Thoracic aorta (tissue), 2 donors: ENCODE data around the gene FAM120B. TPM values are rescaled to one million over a fixed set of nuclear protein-coding genes. Genes with fewer than 3 reads are reported as not detected.

Experiments
- ATAC-seq: fragments of 150-250 bp; one replicate; pipeline ENCODE4 v1.8.0; 2017; ENCODE audit warnings: low read depth; ENCODE audit not compliant: insufficient number of reproducible peaks, low FRiP score
- DNase-seq: peaks from one replicate; pipeline ENCODE4 v3.0.0-alpha.2; 2020; ENCODE audit warnings: low spot score
- H3K27ac ChIP-seq, 2 donors: fragments of 200-600 bp; sonication (generic); 1 replicate in 1 of 2; 2 replicates in 1 of 2; pipeline ENCODE4 v1.5.1; 2016; ENCODE audit warnings: mild to moderate bottlenecking in 2 of 2, moderate library complexity in 2 of 2
- H3K27me3 ChIP-seq: fragments of 200-600 bp; sonication (generic); replicated peaks from 2 replicates; pipeline ENCODE4 v1.6.0; 2016; ENCODE audit warnings: mild to moderate bottlenecking; ENCODE audit not compliant: insufficient read depth
- H3K36me3 ChIP-seq: fragments of 200-600 bp; sonication (generic); one replicate; pipeline ENCODE4 v1.5.1; 2016
- H3K4me1 ChIP-seq, 2 donors: fragments of 200-600 bp; sonication (generic); 1 replicate in 1 of 2; 2 replicates in 1 of 2; pipeline versions ENCODE4 v1.5.1 to v1.6.0; 2016; ENCODE audit warnings: low read depth in 2 of 2, mild to moderate bottlenecking in 1 of 2; ENCODE audit not compliant: control insufficient read depth in 1 of 2
- H3K4me3 ChIP-seq: fragments of 200-600 bp; sonication (generic); 2 replicates; pipeline ENCODE4 v1.5.1; 2016; ENCODE audit warnings: mild to moderate bottlenecking
- H3K9me3 ChIP-seq: fragments of 200-600 bp; sonication (generic); 2 replicates; pipeline ENCODE4 v1.5.1; 2016
- CTCF ChIP-seq: fragments of 200-600 bp; sonication (generic); IDR thresholded peaks from one replicate; pipeline ENCODE4 v1.5.1; 2019; ENCODE audit warnings: antibody characterized with exemption
- total RNA-seq, 2 donors: library from RNA; depleted of rRNA; stranded (reverse); fragments of >200 nt; gene quantifications; one replicate each; pipeline versions ENCODE4 v1.1.0 to v1.2.3, GENCODE V29; 2016

FAM120B gene
- total RNA-seq, 2 donors from 2014 or later = 21.0 to 24.1 TPM

- Histone ChIP-seq H3K4me3 (peak overlapping the region; percentile 88), H3K4me1 (peaks cover 24 to 62% of the 10 kb centered on the region in 2 donors), H3K36me3 (no peaks in the 10 kb centered on the region), H3K9me3 (no peaks in the 10 kb centered on the region), H3K27me3 (peaks cover 10% of the 10 kb centered on the region), H3K27ac (no peak overlapping the region)
- TF ChIP-seq CTCF = no peak
- DNase-seq (no peak), ATAC-seq (no peak)
Observed at GRCh38 chr6:170292111-170292406, 14.5 kb upstream of the FAM120B start.

GRCh38 chr6:170292407-170293158 lies 14.0 kb upstream of the FAM120B start:
- Histone ChIP-seq H3K36me3 (no peaks in the 10 kb centered on the region), H3K4me3 (peak overlapping the region; percentile 88), H3K27me3 (peaks cover 10% of the 10 kb centered on the region), H3K9me3 (no peaks in the 10 kb centered on the region), H3K4me1 (peaks cover 24 to 64% of the 10 kb centered on the region in 2 donors), H3K27ac (no peak overlapping the region)
- ATAC-seq (no peak), DNase-seq (no peak)
- TF ChIP-seq CTCF = peak; percentile 19

GRCh38 chr6:170293341-170294231 lies 13.0 kb upstream of the FAM120B start:
- Histone ChIP-seq H3K4me1 (peaks cover 24 to 64% of the 10 kb centered on the region in 2 donors), H3K9me3 (no peaks in the 10 kb centered on the region), H3K36me3 (no peaks in the 10 kb centered on the region), H3K27ac (no peak overlapping the region), H3K27me3 (peaks cover 10% of the 10 kb centered on the region), H3K4me3 (peak overlapping the region; percentile 22)
- ATAC-seq (no peak), DNase-seq (no peak)
- TF ChIP-seq CTCF = no peak

- H3K4me1 ChIP-seq = peaks cover 24 to 57% of the 10 kb centered on the region in 2 donors
- H3K27ac ChIP-seq = no peak overlapping the region
- ATAC-seq (no peak), DNase-seq (no peak)
- H3K4me3 ChIP-seq = no peak overlapping the region
- peaks cover 10% of the 10 kb centered on the region for H3K27me3 ChIP-seq
- H3K9me3 ChIP-seq = no peaks in the 10 kb centered on the region
- no peaks in the 10 kb centered on the region for H3K36me3 ChIP-seq
- TF ChIP-seq CTCF = no peak
Observed at GRCh38 chr6:170294298-170294730, 12.2 kb upstream of the FAM120B start.

- peaks cover 10% of the 10 kb centered on the region for H3K27me3 ChIP-seq
- peaks cover 24 to 51% of the 10 kb centered on the region in 2 donors for H3K4me1 ChIP-seq
- DNase-seq = no peak
- H3K9me3 ChIP-seq = no peaks in the 10 kb centered on the region
- no peaks in the 10 kb centered on the region for H3K36me3 ChIP-seq
- no peak for ATAC-seq
- no peak overlapping the region for H3K27ac ChIP-seq
- H3K4me3 ChIP-seq = peak overlapping the region; percentile 75
- TF ChIP-seq CTCF = no peak
Observed at GRCh38 chr6:170294813-170295509, 11.6 kb upstream of the FAM120B start.
